ENCODE data around the gene CCL2. TPM values are rescaled to one million over a fixed set of nuclear protein-coding genes. Genes with fewer than 3 reads are reported as not detected.

The CCL2 gene
- total and polyA plus RNA-seq, 2 experiments from 2014 or later: 1.5 to 18.5 TPM

GRCh38 chr17:34300652-34301370, 45.7 kb downstream of the CCL2 start (continued):
- TF ChIP-seq ZNF462 (CRISPR knock-in tag; IDR thresholded peaks at IDR 0.05): no peak
- TF ChIP-seq POLR2AphosphoS5 (IDR thresholded peaks at IDR 0.05; ENCODE audit: low read depth): no peak
- TF ChIP-seq CREB1 (CRISPR knock-in tag; IDR thresholded peaks at IDR 0.05; ENCODE audit: low read depth): no peak
- no peak for TF ChIP-seq EZH2 (IDR thresholded peaks at IDR 0.05; ENCODE audit: low read depth, unreplicated experiment)

- Histone ChIP-seq H4K20me1 (replicated peaks; ENCODE audit: insufficient read depth) (no peaks in the 10 kb centered on the region), H3K9me2 (ENCODE audit: insufficient read depth) (no peaks in the 10 kb centered on the region; the same call in 1 of the 2 replicates), H3K4me2 (no peak overlapping the region), H3K79me2 (replicated peaks; ENCODE audit: insufficient read depth) (no peaks in the 10 kb centered on the region), H3K36me3 (ENCODE audit: insufficient read depth) (no peaks in the 10 kb centered on the region), H3K27ac (ENCODE audit: low read depth) (no peak overlapping the region), H3K27me3 (ENCODE audit: insufficient read depth) (peaks cover 4% of the 10 kb centered on the region; the same call in 1 of the 2 replicates), H2AFZ (no peak overlapping the region), H3K4me1 (ENCODE audit: insufficient read depth) (peaks cover 5% of the 10 kb centered on the region; the same call in 1 of the 2 replicates), H3F3A (replicated peaks; ENCODE audit: low read depth) (no peaks in the 10 kb centered on the region), H3K4me3 (no peak overlapping the region)
- no peak for TF ChIP-seq REST (IDR thresholded peaks at IDR 0.05; ENCODE audit: unreplicated experiment)
- TF ChIP-seq STAT1 (IDR thresholded peaks at IDR 0.05; ENCODE audit: unreplicated experiment): no peak
- TF ChIP-seq CREB1 (CRISPR knock-in tag; IDR thresholded peaks at IDR 0.05; ENCODE audit: low read depth): no peak
- TF ChIP-seq NANOG (IDR thresholded peaks at IDR 0.05; ENCODE audit: borderline replicate concordance): no peak
- TF ChIP-seq POLR2AphosphoS5 (IDR thresholded peaks at IDR 0.05; ENCODE audit: low read depth): no peak
- TF ChIP-seq CTCF (conservative IDR thresholded peaks at IDR 0.05; ENCODE audit: low read depth in 2 of 2): no peak
- TF ChIP-seq EZH2 (IDR thresholded peaks at IDR 0.05; ENCODE audit: low read depth, unreplicated experiment): no peak
- no peak for TF ChIP-seq EZH2phosphoT487 (IDR thresholded peaks at IDR 0.05; ENCODE audit: unreplicated experiment)
- peaks cover 11% of the 10 kb centered on the region for H3K27me3 Mint-ChIP-seq (ENCODE audit: insufficient read depth, low read depth, poor library complexity)
- no peaks in the 10 kb centered on the region for H3K9me3 Mint-ChIP-seq
- no peak for DNase-seq (ENCODE audit: low spot score)
- H3K36me3 Mint-ChIP-seq (ENCODE audit: low read depth): no peaks in the 10 kb centered on the region
- H3K4me1 Mint-ChIP-seq: peaks cover 6% of the 10 kb centered on the region; the same call in 2 of the 3 replicates
- H3K4me3 Mint-ChIP-seq: no peak overlapping the region
- no peak overlapping the region for H3K27ac Mint-ChIP-seq
- ATAC-seq: no peak
Observed at GRCh38 chr17:34301986-34302385, 46.9 kb downstream of the CCL2 start.

Data from GM23338 (cell line).